Transverse colon (tissue), 3 donors: ENCODE data around the gene DNMBP.

Experiments used
- EP300 ChIP-seq: sonication (generic); formaldehyde crosslinking; IDR thresholded peaks from one replicate; pipeline ENCODE4 v1.6.1; 2017; ENCODE audit warnings: antibody characterized with exemption, low read depth
- TF ChIP-seq, protein P1 (sequence below), 5 experiments: fragments of 200-600 bp in 3 of 5; fragments of 450-650 bp in 2 of 5; sonication (generic) in 3 of 5; IDR thresholded peaks; 1 replicate in 2 of 5; 2 replicates in 3 of 5; pipeline ENCODE4 v1.5.1; 2016 to 2017; ENCODE audit warnings: antibody characterized with exemption in 5 of 5, inconsistent platforms in 3 of 5, mild to moderate bottlenecking in 2 of 5, moderate library complexity in 1 of 5

DNA sequence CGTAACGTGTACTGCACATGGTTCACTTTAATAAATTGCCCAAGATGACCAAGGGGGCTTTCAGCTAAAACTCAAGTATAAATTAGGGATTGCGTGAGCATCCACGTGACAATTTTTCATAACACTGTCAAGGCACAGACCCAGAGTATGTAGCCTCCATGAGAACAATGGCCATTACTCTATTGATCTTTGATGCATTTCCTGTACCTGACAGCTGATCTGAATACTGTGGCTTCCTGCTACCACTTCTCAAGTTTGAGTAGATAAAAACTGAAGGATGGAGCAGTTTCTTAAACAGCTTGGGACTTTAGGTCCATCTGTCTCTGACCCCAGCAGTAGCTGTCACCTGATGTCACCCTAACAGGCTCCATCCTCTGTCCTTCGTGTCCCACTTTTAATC is 128.4 kb downstream of the DNMBP start:
- TF ChIP-seq, protein P1, sequence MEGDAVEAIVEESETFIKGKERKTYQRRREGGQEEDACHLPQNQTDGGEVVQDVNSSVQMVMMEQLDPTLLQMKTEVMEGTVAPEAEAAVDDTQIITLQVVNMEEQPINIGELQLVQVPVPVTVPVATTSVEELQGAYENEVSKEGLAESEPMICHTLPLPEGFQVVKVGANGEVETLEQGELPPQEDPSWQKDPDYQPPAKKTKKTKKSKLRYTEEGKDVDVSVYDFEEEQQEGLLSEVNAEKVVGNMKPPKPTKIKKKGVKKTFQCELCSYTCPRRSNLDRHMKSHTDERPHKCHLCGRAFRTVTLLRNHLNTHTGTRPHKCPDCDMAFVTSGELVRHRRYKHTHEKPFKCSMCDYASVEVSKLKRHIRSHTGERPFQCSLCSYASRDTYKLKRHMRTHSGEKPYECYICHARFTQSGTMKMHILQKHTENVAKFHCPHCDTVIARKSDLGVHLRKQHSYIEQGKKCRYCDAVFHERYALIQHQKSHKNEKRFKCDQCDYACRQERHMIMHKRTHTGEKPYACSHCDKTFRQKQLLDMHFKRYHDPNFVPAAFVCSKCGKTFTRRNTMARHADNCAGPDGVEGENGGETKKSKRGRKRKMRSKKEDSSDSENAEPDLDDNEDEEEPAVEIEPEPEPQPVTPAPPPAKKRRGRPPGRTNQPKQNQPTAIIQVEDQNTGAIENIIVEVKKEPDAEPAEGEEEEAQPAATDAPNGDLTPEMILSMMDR (IDR thresholded peaks at IDR 0.05): no peak
- no peak for TF ChIP-seq EP300
